Measurements from ENCODE around the gene EFCAB8. TPM values are rescaled to one million over a fixed set of nuclear protein-coding genes. Genes with fewer than 3 reads are reported as not detected.
A peak's percentile ranks its signal among the peaks of the same experiment; 100 is the strongest.

EFCAB8 gene
- total RNA-seq, 2 donors from 2014 or later: 0.26 TPM; not detected in 1

- intact Hi-C loops (cut with DNase I): no loop called here
- peaks cover 17% of the 10 kb centered on the region for H3K4me1 ChIP-seq
- H3K4me3 ChIP-seq: no peak overlapping the region
- H3K27ac ChIP-seq: no peak overlapping the region
- H3K36me3 ChIP-seq (replicated peaks in 1 of 2; ENCODE audit: insufficient read depth in 1 of 2, low read depth in 2 of 2): peaks cover 0 to 9% of the 10 kb centered on the region in 2 donors
- no peaks in the 10 kb centered on the region for H3K27me3 ChIP-seq
- ATAC-seq (no peak), DNase-seq (no peak)
- 74 to 94% methylated on average over 4 to 5 of the region's 5 CpGs for WGBS, 2 donors
- H3K9me3 ChIP-seq: no peaks in the 10 kb centered on the region
- TF ChIP-seq POLR2A (IDR thresholded peaks at IDR 0.05) (no peak), CTCF (IDR thresholded peaks at IDR 0.05) (no peak)
Measured at GRCh38 chr20:32846852-32847251, 11.9 kb upstream of the EFCAB8 start.

- ATAC-seq (no peak), DNase-seq (no peak)
- 94 to 95% methylated on average over 5 of the region's 5 CpGs for WGBS, 2 donors
- peaks cover 10% of the 10 kb centered on the region for H3K4me1 ChIP-seq
- H3K9me3 ChIP-seq: no peaks in the 10 kb centered on the region
- no peaks in the 10 kb centered on the region for H3K27me3 ChIP-seq
- peaks cover 0 to 9% of the 10 kb centered on the region in 2 donors for H3K36me3 ChIP-seq (replicated peaks in 1 of 2; ENCODE audit: insufficient read depth in 1 of 2, low read depth in 2 of 2)
- TF ChIP-seq POLR2A (IDR thresholded peaks at IDR 0.05) (no peak), CTCF (IDR thresholded peaks at IDR 0.05) (no peak)
- H3K4me3 ChIP-seq: no peak overlapping the region
- no peak overlapping the region for H3K27ac ChIP-seq
- intact Hi-C loops (cut with DNase I): no loop called here
Measured at GRCh38 chr20:32847964-32848363, 10.8 kb upstream of the EFCAB8 start.

- peaks cover 2% of the 10 kb centered on the region for H3K4me1 ChIP-seq
- H3K27me3 ChIP-seq: no peaks in the 10 kb centered on the region
- intact Hi-C loops (cut with DNase I): no loop called here
- ATAC-seq: no peak
- WGBS, 2 donors: 86% methylated on average over 6 of the region's 6 CpGs
- peaks cover 0 to 9% of the 10 kb centered on the region in 2 donors for H3K36me3 ChIP-seq (replicated peaks in 1 of 2; ENCODE audit: insufficient read depth in 1 of 2, low read depth in 2 of 2)
- no peak for DNase-seq
- H3K27ac ChIP-seq: no peak overlapping the region
- H3K4me3 ChIP-seq: no peak overlapping the region
- no peak for TF ChIP-seq POLR2A (IDR thresholded peaks at IDR 0.05)
- no peak for TF ChIP-seq CTCF (IDR thresholded peaks at IDR 0.05)
- H3K9me3 ChIP-seq: no peaks in the 10 kb centered on the region
Measured at GRCh38 chr20:32848846-32849245, 9.9 kb upstream of the EFCAB8 start.

- intact Hi-C loops (cut with DNase I): no loop called here
- Histone ChIP-seq H3K27ac (no peak overlapping the region), H3K27me3 (no peaks in the 10 kb centered on the region), H3K9me3 (no peaks in the 10 kb centered on the region), H3K4me3 (no peak overlapping the region), H3K36me3 (replicated peaks in 1 of 2; ENCODE audit: insufficient read depth in 1 of 2, low read depth in 2 of 2) (peaks cover 0 to 9% of the 10 kb centered on the region in 2 donors), H3K4me1 (no peaks in the 10 kb centered on the region)
- ATAC-seq (no peak), DNase-seq (no peak)
- no peak for TF ChIP-seq POLR2A (IDR thresholded peaks at IDR 0.05)
- no peak for TF ChIP-seq CTCF (IDR thresholded peaks at IDR 0.05)
- 54 to 62% methylated on average over 6 of the region's 6 CpGs for WGBS, 2 donors
Measured at GRCh38 chr20:32849577-32849976, 9.1 kb upstream of the EFCAB8 start.

GRCh38 chr20:32855387-32855786, 3.3 kb upstream of the EFCAB8 start:
- no peaks in the 10 kb centered on the region for H3K9me3 ChIP-seq
- no peak overlapping the region for H3K27ac ChIP-seq
- H3K36me3 ChIP-seq (replicated peaks in 1 of 2; ENCODE audit: insufficient read depth in 1 of 2, low read depth in 2 of 2): peaks cover 0 to 4% of the 10 kb centered on the region in 2 donors
- no peak overlapping the region for H3K4me3 ChIP-seq
- ATAC-seq (no peak), DNase-seq (peak in 1 of 4 donors; percentile 34)
- intact Hi-C loops (cut with DNase I): no loop called here
- peaks cover 6% of the 10 kb centered on the region for H3K4me1 ChIP-seq
- TF ChIP-seq POLR2A (IDR thresholded peaks at IDR 0.05): no peak
- H3K27me3 ChIP-seq: no peaks in the 10 kb centered on the region
- 60 to 62% methylated on average over 7 of the region's 7 CpGs for WGBS, 2 donors

Data from body of pancreas (tissue), 4 donors.